Subcutaneous abdominal adipose tissue (tissue), 5 donors: ENCODE measurements around the gene CEP131.

Source experiments
- H3K27ac ChIP-seq: one replicate; pipeline ENCODE4 v1.7.0; 2013; ENCODE audit warnings: low read depth, mild to moderate bottlenecking, inconsistent platforms, low read length, moderate library complexity
- H3K27me3 ChIP-seq, 5 donors: one replicate each; pipeline ENCODE4 v1.7.0; 2013; ENCODE audit warnings: low read length in 5 of 5, inconsistent platforms in 1 of 5; ENCODE audit not compliant: control insufficient read depth in 5 of 5, insufficient read depth in 4 of 5
- H3K36me3 ChIP-seq, 5 donors: one replicate each; pipeline ENCODE4 v1.7.0; 2013; ENCODE audit warnings: low read length in 5 of 5; ENCODE audit not compliant: control insufficient read depth in 5 of 5, insufficient read depth in 5 of 5
- H3K4me1 ChIP-seq, 5 donors: one replicate each; pipeline ENCODE4 v1.7.0; 2013; ENCODE audit warnings: low read length in 5 of 5, mild to moderate bottlenecking in 3 of 5, moderate library complexity in 1 of 5; ENCODE audit not compliant: control insufficient read depth in 5 of 5, insufficient read depth in 5 of 5
- H3K4me3 ChIP-seq, 5 donors: one replicate each; pipeline ENCODE4 v1.7.0; 2013; ENCODE audit warnings: low read length in 5 of 5, low read depth in 1 of 5
- H3K9ac ChIP-seq, 5 donors: one replicate each; pipeline ENCODE4 v1.7.0; 2013; ENCODE audit warnings: low read length in 5 of 5, mild to moderate bottlenecking in 4 of 5, moderate library complexity in 3 of 5
- H3K9me3 ChIP-seq, 5 donors: one replicate each; pipeline ENCODE4 v1.7.0; 2013; ENCODE audit warnings: low read length in 5 of 5; ENCODE audit not compliant: control insufficient read depth in 5 of 5
- donor health status: healthy.
- donor health status: healthy.
- donor health status: healthy.
- donor health status: healthy.
- donor health status: healthy.

The CEP131 gene

GRCh38 chr17:81194941-81195901, 27.5 kb downstream of the CEP131 start:
- Histone ChIP-seq H3K9me3 (no peaks in the 10 kb centered on the region), H3K9ac (no peak overlapping the region), H3K27me3 (no peaks in the 10 kb centered on the region), H3K36me3 (peaks cover 0 to 35% (median 8%) of the 10 kb centered on the region in 5 donors), H3K27ac (no peak overlapping the region), H3K4me1 (peaks cover 0 to 35% (median 11%) of the 10 kb centered on the region in 5 donors), H3K4me3 (no peak overlapping the region)

GRCh38 chr17:81194225-81194760, 28.5 kb downstream of the CEP131 start:
- no peaks in the 10 kb centered on the region for H3K9me3 ChIP-seq
- H3K36me3 ChIP-seq = peaks cover 0 to 37% (median 5%) of the 10 kb centered on the region in 5 donors
- H3K27me3 ChIP-seq = no peaks in the 10 kb centered on the region
- H3K27ac ChIP-seq = no peak overlapping the region
- H3K4me1 ChIP-seq = peaks cover 0 to 32% (median 11%) of the 10 kb centered on the region in 5 donors
- H3K4me3 ChIP-seq = no peak overlapping the region
- H3K9ac ChIP-seq = no peak overlapping the region

GRCh38 chr17:81193470-81194224, 29.1 kb downstream of the CEP131 start:
- H3K4me3 ChIP-seq = no peak overlapping the region

GRCh38 chr17:81193051-81193410, 29.7 kb downstream of the CEP131 start:
- Histone ChIP-seq H3K4me1 (peaks cover 0 to 27% (median 11%) of the 10 kb centered on the region in 5 donors), H3K9me3 (no peaks in the 10 kb centered on the region), H3K36me3 (peaks cover 0 to 35% (median 0%) of the 10 kb centered on the region in 5 donors), H3K27ac (no peak overlapping the region), H3K9ac (no peak overlapping the region), H3K4me3 (no peak overlapping the region), H3K27me3 (no peaks in the 10 kb centered on the region)

More at GRCh38 chr17:81193470-81194224, 29.1 kb downstream of the CEP131 start:
- H3K27me3 ChIP-seq = no peaks in the 10 kb centered on the region
- H3K27ac ChIP-seq = no peak overlapping the region
- H3K9me3 ChIP-seq = no peaks in the 10 kb centered on the region
- peaks cover 0 to 35% (median 1%) of the 10 kb centered on the region in 5 donors for H3K36me3 ChIP-seq
- peaks cover 0 to 28% (median 11%) of the 10 kb centered on the region in 5 donors for H3K4me1 ChIP-seq
- no peak overlapping the region for H3K9ac ChIP-seq

GRCh38 chr17:81192386-81193050, 30.2 kb downstream of the CEP131 start:
- Histone ChIP-seq H3K27ac (no peak overlapping the region), H3K4me1 (peaks cover 0 to 22% (median 11%) of the 10 kb centered on the region in 5 donors), H3K36me3 (peaks cover 0 to 31% (median 0%) of the 10 kb centered on the region in 5 donors), H3K9me3 (no peaks in the 10 kb centered on the region), H3K9ac (no peak overlapping the region), H3K27me3 (no peaks in the 10 kb centered on the region), H3K4me3 (no peak overlapping the region)

GRCh38 chr17:81191646-81192045, 31.1 kb downstream of the CEP131 start:
- peaks cover 0 to 31% (median 0%) of the 10 kb centered on the region in 5 donors for H3K36me3 ChIP-seq
- no peaks in the 10 kb centered on the region for H3K9me3 ChIP-seq
- H3K27ac ChIP-seq = no peak overlapping the region
- H3K4me3 ChIP-seq = no peak overlapping the region
- no peak overlapping the region for H3K9ac ChIP-seq
- peaks cover 0 to 16% (median 8%) of the 10 kb centered on the region in 5 donors for H3K4me1 ChIP-seq
- no peaks in the 10 kb centered on the region for H3K27me3 ChIP-seq

GRCh38 chr17:81191116-81191515, 31.6 kb downstream of the CEP131 start:
- peaks cover 0 to 14% (median 4%) of the 10 kb centered on the region in 5 donors for H3K4me1 ChIP-seq
- H3K27me3 ChIP-seq = no peaks in the 10 kb centered on the region
- peaks cover 0 to 31% (median 0%) of the 10 kb centered on the region in 5 donors for H3K36me3 ChIP-seq
- H3K27ac ChIP-seq = no peak overlapping the region
- H3K4me3 ChIP-seq = no peak overlapping the region
- H3K9ac ChIP-seq = no peak overlapping the region
- H3K9me3 ChIP-seq = no peaks in the 10 kb centered on the region

- Histone ChIP-seq H3K9me3 (no peaks in the 10 kb centered on the region), H3K4me1 (peaks cover 0 to 14% (median 4%) of the 10 kb centered on the region in 5 donors), H3K27me3 (no peaks in the 10 kb centered on the region), H3K9ac (no peak overlapping the region), H3K4me3 (no peak overlapping the region), H3K36me3 (peaks cover 0 to 30% (median 0%) of the 10 kb centered on the region in 5 donors), H3K27ac (no peak overlapping the region)
Measured at GRCh38 chr17:81190591-81190990, 32.2 kb downstream of the CEP131 start.

GRCh38 chr17:81189670-81190530, 32.9 kb downstream of the CEP131 start:
- H3K4me1 ChIP-seq = peaks cover 0 to 14% (median 4%) of the 10 kb centered on the region in 5 donors
- no peak overlapping the region for H3K27ac ChIP-seq
- H3K36me3 ChIP-seq = peaks cover 0 to 23% (median 0%) of the 10 kb centered on the region in 5 donors
- H3K27me3 ChIP-seq = no peaks in the 10 kb centered on the region
- no peak overlapping the region for H3K4me3 ChIP-seq
- no peak overlapping the region for H3K9ac ChIP-seq
- no peaks in the 10 kb centered on the region for H3K9me3 ChIP-seq
